ENCODE data around the gene PRKCH. TPM values are rescaled to one million over a fixed set of nuclear protein-coding genes. Genes with fewer than 3 reads are reported as not detected.

PRKCH gene
- total RNA-seq, 2 donors from 2014 or later: 27.6 to 33.9 TPM

- peaks cover 14% of the 10 kb centered on the region for H3K4me1 ChIP-seq (replicated peaks)
- H3K27ac ChIP-seq: peak overlapping the region in 1 of 2 donors; percentile 65
- no peaks in the 10 kb centered on the region for H3K27me3 ChIP-seq (replicated peaks; ENCODE audit: insufficient read depth)
- TF ChIP-seq POLR2A (IDR thresholded peaks at IDR 0.05): no peak
- no peak for TF ChIP-seq CTCF (IDR thresholded peaks at IDR 0.05)
- TF ChIP-seq POLR2AphosphoS5 (IDR thresholded peaks at IDR 0.05): peak; percentile 31
- H3K4me3 ChIP-seq: no peak overlapping the region
- H3K9me3 ChIP-seq: no peaks in the 10 kb centered on the region
- no peak for DNase-seq (ENCODE audit: low spot score)
- no peaks in the 10 kb centered on the region for H3K36me3 ChIP-seq
- 63% methylated on average over 1 of the region's 1 CpG for WGBS
- intact Hi-C loops (cut with DNase I): no loop called here
These were observed 100.0 kb downstream of the PRKCH start for GRCh38 chr14:61421212-61421923.

- no peak overlapping the region for H3K4me3 ChIP-seq
- peak; percentile 89 for TF ChIP-seq POLR2AphosphoS5 (IDR thresholded peaks at IDR 0.05)
- no peak for TF ChIP-seq POLR2A (IDR thresholded peaks at IDR 0.05)
- peaks cover 2% of the 10 kb centered on the region for H3K4me1 ChIP-seq (replicated peaks)
- H3K9me3 ChIP-seq: no peaks in the 10 kb centered on the region
- 32% methylated on average over 1 of the region's 1 CpG for WGBS
- no peaks in the 10 kb centered on the region for H3K27me3 ChIP-seq (replicated peaks; ENCODE audit: insufficient read depth)
- intact Hi-C loops (cut with DNase I): no loop called here
- H3K27ac ChIP-seq: peak overlapping the region; percentile 20 to 71
- H3K36me3 ChIP-seq: no peaks in the 10 kb centered on the region
- DNase-seq (ENCODE audit: low spot score): peak; percentile 90
These were observed 104.7 kb downstream of the PRKCH start for GRCh38 chr14:61426048-61426447.

GRCh38 chr14:61428261-61428660, 106.9 kb downstream of the PRKCH start:
- WGBS: 87% methylated on average over 2 of the region's 2 CpGs
- Histone ChIP-seq H3K36me3 (no peaks in the 10 kb centered on the region), H3K4me1 (replicated peaks) (no peaks in the 10 kb centered on the region), H3K27ac (peak overlapping the region in 1 of 2 donors; percentile 23), H3K9me3 (no peaks in the 10 kb centered on the region), H3K4me3 (no peak overlapping the region), H3K27me3 (replicated peaks; ENCODE audit: insufficient read depth) (no peaks in the 10 kb centered on the region)
- intact Hi-C loops (cut with DNase I): no loop called here
- DNase-seq (ENCODE audit: low spot score): no peak
- TF ChIP-seq POLR2A (IDR thresholded peaks at IDR 0.05) (no peak), POLR2AphosphoS5 (IDR thresholded peaks at IDR 0.05) (no peak)

GRCh38 chr14:61429316-61429715, 107.9 kb downstream of the PRKCH start:
- DNase-seq (ENCODE audit: low spot score): no peak
- Histone ChIP-seq H3K4me1 (replicated peaks) (no peaks in the 10 kb centered on the region), H3K4me3 (no peak overlapping the region), H3K9me3 (no peaks in the 10 kb centered on the region), H3K36me3 (no peaks in the 10 kb centered on the region), H3K27me3 (replicated peaks; ENCODE audit: insufficient read depth) (no peaks in the 10 kb centered on the region), H3K27ac (peak overlapping the region; percentile 3 to 74)
- 68% methylated on average over 2 of the region's 2 CpGs for WGBS
- TF ChIP-seq POLR2AphosphoS5 (IDR thresholded peaks at IDR 0.05): no peak
- no peak for TF ChIP-seq POLR2A (IDR thresholded peaks at IDR 0.05)
- no peak for TF ChIP-seq CTCF (IDR thresholded peaks at IDR 0.05)
- intact Hi-C loops (cut with DNase I): no loop called here

- Histone ChIP-seq H3K4me1 (replicated peaks) (no peaks in the 10 kb centered on the region), H3K36me3 (no peaks in the 10 kb centered on the region), H3K4me3 (no peak overlapping the region), H3K9me3 (no peaks in the 10 kb centered on the region), H3K27me3 (replicated peaks; ENCODE audit: insufficient read depth) (no peaks in the 10 kb centered on the region), H3K27ac (peak overlapping the region; percentile 24 to 74)
- peak; percentile 63 for DNase-seq (ENCODE audit: low spot score)
- intact Hi-C loops (cut with DNase I): no loop called here
- TF ChIP-seq POLR2A (IDR thresholded peaks at IDR 0.05): no peak
- peak; percentile 82 for TF ChIP-seq POLR2AphosphoS5 (IDR thresholded peaks at IDR 0.05)
- 45% methylated on average over 2 of the region's 2 CpGs for WGBS
These were observed 108.8 kb downstream of the PRKCH start for GRCh38 chr14:61430066-61430757.

GRCh38 chr14:61433169-61433568, 111.8 kb downstream of the PRKCH start:
- H3K36me3 ChIP-seq: no peaks in the 10 kb centered on the region
- H3K9me3 ChIP-seq: no peaks in the 10 kb centered on the region
- intact Hi-C loops (cut with DNase I): no loop called here
- H3K4me1 ChIP-seq (replicated peaks): no peaks in the 10 kb centered on the region
- WGBS: 76% methylated on average over 1 of the region's 1 CpG
- no peaks in the 10 kb centered on the region for H3K27me3 ChIP-seq (replicated peaks; ENCODE audit: insufficient read depth)
- H3K27ac ChIP-seq: no peak overlapping the region
- H3K4me3 ChIP-seq: no peak overlapping the region
- TF ChIP-seq POLR2A (IDR thresholded peaks at IDR 0.05): no peak
- no peak for TF ChIP-seq POLR2AphosphoS5 (IDR thresholded peaks at IDR 0.05)
- TF ChIP-seq CTCF (IDR thresholded peaks at IDR 0.05): no peak
- DNase-seq (ENCODE audit: low spot score): no peak
